H1 (cell line): ENCODE data around the gene RAB40A.

ENCODE experiments used
- TF ChIP-seq, protein P1 (sequence below), 3 experiments: IDR thresholded peaks; 1 replicate in 2 of 3; 2 replicates in 1 of 3; pipeline versions ENCODE4 v1.5.1 to v1.6.1; 2011; ENCODE audit warnings: low read length in 3 of 3, mild to moderate bottlenecking in 3 of 3, inconsistent platforms in 2 of 3, low read depth in 1 of 3, moderate library complexity in 1 of 3; ENCODE audit not compliant: insufficient read depth in 1 of 3; ENCODE audit errors: control extremely low read depth in 1 of 3
- TF ChIP-seq, protein P2 (sequence below): IDR thresholded peaks from 2 replicates; pipeline ENCODE4 v1.6.1; 2012; ENCODE audit warnings: low read length, inconsistent platforms
- TF ChIP-seq, protein P3 (sequence below): IDR thresholded peaks from 2 replicates; pipeline ENCODE4 v1.6.1; 2012; ENCODE audit warnings: inconsistent platforms

DNA sequence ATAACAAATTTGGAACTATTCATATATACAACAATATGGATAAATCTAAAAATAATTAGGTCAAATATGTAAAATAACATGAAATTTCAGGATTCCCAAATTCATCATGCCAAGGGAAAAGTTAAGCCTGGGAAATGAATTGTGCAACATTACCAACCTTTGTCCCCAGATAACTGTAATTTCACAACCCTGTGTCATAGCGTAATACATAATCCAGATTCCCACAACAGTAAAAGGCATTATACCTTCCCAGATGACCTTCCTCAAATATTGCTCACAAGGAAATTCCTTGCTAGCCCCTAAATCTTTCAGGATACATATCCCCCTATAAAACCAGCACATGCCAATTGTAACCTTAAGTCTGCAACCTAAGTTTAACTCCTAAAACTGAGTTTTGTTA lies 32.9 kb upstream of the RAB40A start:
- TF ChIP-seq, protein P1, sequence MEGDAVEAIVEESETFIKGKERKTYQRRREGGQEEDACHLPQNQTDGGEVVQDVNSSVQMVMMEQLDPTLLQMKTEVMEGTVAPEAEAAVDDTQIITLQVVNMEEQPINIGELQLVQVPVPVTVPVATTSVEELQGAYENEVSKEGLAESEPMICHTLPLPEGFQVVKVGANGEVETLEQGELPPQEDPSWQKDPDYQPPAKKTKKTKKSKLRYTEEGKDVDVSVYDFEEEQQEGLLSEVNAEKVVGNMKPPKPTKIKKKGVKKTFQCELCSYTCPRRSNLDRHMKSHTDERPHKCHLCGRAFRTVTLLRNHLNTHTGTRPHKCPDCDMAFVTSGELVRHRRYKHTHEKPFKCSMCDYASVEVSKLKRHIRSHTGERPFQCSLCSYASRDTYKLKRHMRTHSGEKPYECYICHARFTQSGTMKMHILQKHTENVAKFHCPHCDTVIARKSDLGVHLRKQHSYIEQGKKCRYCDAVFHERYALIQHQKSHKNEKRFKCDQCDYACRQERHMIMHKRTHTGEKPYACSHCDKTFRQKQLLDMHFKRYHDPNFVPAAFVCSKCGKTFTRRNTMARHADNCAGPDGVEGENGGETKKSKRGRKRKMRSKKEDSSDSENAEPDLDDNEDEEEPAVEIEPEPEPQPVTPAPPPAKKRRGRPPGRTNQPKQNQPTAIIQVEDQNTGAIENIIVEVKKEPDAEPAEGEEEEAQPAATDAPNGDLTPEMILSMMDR (IDR thresholded peaks at IDR 0.05; ENCODE audit: control extremely low read depth in 1 of 3, insufficient read depth in 1 of 3, low read depth in 1 of 3, low read length in 3 of 3): no peak
- TF ChIP-seq, protein P2, sequence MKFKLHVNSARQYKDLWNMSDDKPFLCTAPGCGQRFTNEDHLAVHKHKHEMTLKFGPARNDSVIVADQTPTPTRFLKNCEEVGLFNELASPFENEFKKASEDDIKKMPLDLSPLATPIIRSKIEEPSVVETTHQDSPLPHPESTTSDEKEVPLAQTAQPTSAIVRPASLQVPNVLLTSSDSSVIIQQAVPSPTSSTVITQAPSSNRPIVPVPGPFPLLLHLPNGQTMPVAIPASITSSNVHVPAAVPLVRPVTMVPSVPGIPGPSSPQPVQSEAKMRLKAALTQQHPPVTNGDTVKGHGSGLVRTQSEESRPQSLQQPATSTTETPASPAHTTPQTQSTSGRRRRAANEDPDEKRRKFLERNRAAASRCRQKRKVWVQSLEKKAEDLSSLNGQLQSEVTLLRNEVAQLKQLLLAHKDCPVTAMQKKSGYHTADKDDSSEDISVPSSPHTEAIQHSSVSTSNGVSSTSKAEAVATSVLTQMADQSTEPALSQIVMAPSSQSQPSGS: no peak
- TF ChIP-seq, protein P3, sequence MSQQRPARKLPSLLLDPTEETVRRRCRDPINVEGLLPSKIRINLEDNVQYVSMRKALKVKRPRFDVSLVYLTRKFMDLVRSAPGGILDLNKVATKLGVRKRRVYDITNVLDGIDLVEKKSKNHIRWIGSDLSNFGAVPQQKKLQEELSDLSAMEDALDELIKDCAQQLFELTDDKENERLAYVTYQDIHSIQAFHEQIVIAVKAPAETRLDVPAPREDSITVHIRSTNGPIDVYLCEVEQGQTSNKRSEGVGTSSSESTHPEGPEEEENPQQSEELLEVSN: no peak
